Stimulated activated CD4-positive, alpha-beta T cell treated with anti-CD3 and anti-CD28 coated beads, TNF-alpha, amount 100 ng/mL, for 24 hours (primary cell): Measurements from ENCODE around the gene FASN.

Experiments used
- DNase-seq, 3 experiments: peaks; one replicate each; pipeline ENCODE4 v3.0.0-alpha.2; 2020; ENCODE audit warnings: low read depth in 3 of 3

Gene FASN

DNA sequence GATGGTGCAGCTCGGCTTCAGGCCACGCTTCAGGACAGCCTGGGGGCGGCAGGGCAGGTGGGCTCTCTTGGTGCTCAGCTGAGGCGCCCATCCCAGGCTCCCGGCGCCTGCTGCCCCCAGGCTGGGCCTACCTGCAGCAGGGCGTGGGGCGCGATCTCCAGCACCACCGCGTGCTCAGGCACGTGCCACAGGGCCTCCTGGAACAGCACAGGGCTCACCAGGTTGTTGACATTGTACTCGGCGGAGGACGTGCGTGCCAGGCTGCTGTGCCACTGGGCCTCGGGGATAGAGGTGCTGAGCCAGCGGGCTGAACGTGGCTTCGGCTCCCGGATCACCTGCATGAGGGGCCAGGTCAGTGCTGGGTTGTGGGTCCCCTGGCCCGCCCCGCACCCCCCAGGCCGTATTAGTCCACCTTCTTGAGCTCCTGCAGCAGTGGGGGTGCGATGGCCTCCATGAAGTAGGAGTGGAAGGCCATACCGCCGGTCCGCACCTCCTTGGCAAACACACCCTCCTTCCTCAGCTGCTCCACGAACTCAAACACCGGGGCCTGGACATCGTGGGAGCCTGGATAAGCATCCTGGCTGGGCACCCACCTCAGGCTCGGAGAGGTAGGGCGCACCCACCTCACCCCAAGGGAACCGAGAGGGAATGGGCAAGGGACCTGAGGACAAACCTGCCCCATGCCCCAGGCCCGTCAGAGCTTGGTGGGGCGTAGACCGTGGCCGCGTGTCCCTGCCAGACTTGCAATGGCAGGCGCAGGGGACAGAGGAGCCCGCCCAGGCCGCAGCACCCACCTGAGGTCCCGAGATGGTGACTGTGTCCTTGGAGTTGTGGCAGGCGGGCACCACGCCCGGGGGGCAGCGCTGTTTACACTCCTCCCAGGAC, 9.0 kb downstream of the FASN start:
- DNase-seq: no peak

GRCh38 chr17:82087961-82088837, 9.8 kb downstream of the FASN start:
- no peak for DNase-seq

DNA sequence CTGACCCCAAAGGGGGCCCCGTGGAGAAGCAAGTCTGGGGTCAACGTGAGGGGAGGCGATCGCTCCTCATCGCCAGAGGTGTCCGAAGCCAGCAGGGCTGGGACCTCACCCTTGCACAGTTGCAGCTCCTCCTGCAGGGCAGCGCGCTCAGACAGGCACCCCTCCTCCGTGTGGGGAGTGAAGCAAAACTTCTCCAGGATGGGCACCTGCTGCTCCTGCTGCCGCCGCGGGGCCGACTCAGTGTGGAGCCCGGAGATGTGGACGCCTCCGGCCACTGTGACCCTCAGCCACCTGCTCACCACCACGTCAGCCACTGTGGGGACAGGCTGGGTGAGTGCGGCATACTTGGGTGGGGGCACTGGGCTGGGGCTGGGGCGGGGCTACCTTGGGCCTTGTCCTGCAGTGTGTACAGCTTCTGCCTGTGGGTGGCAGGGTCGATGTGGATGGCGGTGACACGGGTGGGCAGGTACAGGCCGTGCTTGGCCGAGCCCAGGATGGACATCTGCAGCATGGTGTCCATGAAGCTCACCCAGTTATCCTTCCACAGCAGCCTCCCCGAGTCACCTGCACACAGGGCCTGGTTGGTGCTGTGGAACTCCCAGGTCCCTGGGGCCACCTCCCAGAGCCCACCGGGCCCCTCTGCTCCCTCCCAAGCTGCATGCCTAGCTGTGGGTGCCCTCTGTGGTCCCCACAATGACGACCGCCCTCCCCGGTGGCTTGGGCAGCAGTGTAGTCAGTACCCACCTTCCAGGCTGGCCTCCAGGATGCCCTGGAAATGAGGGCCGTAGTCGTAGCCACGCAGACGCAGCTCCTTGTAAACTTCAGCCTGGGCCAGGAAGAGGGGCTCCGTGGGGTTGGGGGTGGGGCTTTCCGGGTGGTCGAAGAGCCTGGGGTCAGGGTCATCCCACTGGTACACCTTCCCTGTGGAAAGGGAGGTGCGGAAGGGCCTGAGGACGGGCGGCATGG, 10.8 kb downstream of the FASN start:
- DNase-seq: no peak

DNA sequence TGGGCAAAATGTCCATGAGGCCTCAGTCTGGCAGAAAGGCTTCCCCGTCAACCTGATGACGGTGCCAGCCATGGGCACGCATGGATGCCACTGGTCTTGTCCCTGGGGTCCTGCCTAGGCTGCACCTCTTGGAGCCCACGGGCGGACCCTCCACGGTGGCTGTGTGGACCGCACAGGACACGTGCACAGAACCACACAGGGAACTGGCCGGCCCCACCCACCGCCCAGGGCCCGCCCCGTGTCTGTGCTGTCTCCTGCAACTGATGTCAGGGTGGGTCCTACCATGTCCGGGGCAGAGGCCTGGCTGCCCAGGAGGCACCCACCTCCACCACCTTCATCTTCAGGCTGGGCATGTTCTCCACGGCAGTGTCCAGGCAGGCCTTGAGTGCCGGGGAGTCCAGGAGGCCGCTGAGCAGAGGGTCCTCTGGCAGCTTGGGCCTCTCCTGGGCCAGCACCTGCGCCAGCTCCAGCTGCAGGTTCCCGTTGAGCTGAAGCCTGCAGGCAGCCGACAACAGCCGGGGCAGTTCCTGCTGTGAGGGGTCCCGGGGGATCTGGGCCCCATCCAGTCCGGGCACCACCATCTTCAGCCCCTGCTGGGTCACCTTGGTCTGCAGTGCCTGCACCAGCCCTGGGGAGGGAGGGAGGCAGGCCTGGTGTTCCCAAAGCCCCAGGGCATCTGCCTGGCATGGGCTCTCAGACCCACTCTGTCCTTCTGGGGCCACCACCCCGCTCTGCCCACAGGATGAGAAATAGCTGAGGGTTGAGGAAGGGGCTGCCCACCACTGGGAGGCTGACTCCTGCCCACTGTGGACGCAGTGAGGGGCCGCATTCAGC, 11.9 kb downstream of the FASN start:
- DNase-seq: no peak

- DNase-seq: no peak
These were observed 12.8 kb downstream of the FASN start for GRCh38 chr17:82085031-82085861.

DNA sequence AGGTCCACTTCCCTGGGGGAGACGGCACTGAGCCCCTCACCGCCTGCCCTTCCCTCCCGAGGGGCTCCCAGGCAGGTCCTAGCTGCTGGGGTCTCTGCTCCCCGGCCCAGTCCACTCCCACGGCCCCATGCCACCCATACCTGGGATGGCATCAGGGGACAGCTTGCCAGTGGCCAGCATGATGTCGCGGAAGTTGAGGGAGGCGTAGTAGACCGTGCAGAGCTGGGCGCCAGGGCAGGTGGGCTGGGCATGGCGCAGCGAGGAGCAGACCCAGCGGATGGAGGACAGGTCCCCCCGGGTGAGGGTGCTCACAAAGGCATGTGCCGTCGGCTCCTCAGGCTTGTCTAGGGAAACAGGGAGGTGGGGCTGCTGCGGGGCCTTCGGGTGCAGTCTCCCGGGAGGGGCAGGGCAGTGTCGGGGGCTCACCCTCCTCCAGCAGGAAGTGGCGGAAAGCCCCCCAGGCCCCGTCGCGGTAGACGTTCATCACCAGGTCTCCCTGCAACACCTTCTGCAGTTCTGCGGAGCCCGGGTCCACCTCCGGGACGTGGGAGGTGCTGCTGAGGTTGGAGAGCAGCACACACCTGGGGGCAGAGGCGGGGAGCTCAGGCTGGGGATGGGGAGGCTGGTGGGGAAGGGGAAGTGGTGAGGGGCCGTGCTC, 13.5 kb downstream of the FASN start:
- no peak for DNase-seq

DNA sequence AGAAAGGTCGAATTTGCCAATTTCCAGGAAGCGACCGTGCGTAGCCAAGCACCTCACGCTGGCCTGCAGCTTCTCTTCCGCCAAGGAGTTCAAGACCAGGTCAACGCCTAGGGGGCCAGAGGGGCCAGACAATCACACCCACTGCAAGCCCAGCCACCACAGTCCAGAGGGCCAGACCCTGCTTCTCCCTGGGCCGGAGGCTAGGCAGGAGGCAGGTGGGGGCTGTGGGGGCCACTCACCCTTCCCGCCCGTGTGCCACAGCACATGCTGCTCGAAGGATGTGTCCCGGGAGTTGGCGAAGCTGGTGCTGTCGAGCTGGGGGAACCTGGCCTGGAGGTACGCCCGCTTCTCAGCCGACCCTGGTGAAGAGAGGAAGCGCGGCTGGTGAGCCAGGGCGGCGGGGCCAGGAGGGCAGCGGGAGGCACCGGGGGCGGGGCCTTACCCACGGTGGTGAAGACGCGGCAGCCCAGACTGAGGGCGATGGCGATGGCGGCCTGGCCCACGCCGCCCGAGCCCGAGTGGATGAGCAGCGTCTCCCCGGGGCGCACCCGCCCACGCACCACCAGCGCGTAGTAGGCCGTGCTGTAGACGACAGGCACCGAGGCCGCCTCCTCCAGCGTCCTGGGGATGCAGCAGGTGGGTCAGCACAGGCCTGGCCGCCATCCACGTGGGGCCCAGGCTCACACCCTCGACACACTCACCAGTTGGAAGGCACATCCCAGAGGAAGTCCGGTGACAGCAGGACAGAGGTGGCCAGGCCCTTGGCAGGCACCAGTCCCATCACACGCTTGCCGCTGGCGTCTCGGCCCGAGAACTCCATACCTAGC, 14.3 kb downstream of the FASN start:
- DNase-seq: no peak

DNA sequence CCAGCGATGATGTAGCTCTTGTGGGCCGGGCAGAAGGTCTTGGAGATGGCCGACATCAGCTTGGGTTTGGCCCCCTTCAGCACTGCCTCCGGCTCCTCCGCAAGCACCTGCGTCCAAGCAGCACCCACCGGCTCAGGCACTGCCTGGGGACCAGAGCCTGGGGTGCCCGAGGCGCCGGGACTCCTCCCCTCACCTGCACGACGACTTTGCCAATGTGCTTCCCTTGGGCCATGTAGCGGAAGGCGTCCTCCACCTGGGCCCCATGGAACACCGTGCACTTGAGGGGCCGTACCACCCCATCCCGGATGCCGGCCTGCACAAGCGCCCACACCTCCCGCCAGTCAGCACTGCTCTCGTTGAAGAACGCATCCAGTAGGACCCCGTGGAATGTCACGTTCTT, 15.0 kb downstream of the FASN start:
- no peak for DNase-seq

DNA sequence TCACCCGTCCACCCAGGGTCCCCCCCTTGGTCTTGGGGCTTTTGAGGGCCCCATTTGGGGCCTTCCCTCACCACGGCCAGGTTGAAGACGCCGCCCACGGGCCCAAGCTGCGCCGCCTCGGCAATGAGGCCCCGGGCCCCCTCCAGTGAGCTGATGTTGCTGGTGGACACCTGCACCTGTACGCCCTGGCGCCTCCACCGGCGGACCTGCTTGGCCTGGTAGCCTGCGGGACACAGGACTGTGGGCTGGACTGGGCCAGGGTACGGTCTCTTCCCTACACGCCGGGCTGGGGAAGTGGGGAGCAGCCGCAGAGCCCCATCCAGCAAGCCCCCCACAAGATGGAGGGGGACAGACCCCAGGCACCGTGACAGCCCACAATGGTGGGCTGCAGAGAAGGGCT, 15.6 kb downstream of the FASN start:
- DNase-seq: no peak

DNA sequence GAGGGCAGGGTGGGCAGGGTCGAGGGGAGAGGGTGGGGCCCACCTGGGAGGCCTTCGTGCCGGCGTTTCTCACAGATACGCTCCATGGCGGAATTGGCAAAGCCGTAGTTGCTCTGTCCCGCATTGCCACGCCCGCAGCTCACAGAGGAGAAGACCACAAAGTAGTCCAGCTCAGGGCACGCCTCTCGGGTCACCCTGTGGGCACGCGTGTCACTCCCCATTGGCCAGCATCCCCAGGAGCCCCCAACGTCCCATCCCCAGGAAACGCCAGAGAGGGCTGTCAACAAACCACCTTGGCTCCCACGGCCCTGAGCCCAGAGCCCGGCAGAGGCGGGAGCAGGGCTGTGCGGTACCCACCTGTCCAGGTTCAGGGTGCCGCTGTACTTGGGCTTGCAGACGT, 16.1 kb downstream of the FASN start:
- no peak for DNase-seq

DNA sequence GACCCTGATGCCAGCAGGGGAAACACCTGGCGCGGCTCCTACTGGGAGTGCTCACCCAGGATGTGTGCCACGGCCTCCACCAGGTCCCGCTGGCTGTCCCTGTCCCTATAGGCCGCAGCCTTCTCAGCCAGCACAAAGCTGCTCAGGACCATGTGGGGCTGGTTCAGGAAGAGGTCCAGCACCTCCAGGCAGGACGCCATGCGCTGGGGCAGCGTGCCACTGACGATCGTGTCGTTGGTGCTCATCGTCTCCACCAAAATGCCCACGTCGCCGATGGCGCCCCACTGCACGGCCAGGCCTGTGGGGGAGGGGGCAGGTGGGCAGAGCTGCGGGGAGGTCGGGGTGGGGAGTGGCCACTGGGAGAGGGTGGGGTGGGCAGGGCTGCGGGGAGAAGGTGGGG, 16.5 kb downstream of the FASN start:
- no peak for DNase-seq

DNA sequence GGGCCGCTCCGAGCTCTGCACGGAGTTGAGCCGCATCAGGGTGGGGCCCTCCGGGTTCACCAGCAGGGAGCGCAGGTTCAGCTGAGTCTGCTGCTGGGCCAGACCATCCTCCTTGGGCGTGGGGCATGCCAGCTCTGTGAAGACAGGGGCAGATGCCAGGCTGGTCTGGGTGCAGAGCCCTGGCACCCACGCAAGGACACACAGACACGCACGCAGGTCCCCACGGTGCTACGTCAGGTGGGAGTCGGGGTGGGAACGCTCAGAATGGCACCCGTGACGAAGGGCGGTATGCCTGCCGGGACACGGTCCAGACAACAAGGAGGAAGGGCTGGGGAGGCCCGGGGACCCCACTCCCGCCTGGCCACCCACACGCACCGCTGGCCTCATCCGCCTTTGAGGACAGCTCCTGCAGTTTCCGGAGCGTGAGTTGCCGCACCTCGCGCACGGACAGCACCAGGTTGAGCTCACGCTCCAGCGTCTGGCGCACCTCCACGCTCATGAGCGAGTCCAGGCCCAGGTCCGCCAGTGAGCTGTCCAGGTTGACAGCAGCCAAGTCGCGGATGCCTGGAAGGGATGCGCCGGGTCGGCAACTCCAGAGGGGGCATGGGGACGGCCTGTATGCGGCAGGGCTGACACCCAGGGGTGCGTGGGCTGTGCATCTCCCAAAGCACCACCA, 17.1 kb downstream of the FASN start:
- DNase-seq: no peak

GRCh38 chr17:82080048-82080788, 17.8 kb downstream of the FASN start:
- no peak for DNase-seq

GRCh38 chr17:82079001-82079677, 18.9 kb downstream of the FASN start:
- no peak for DNase-seq

- DNase-seq: no peak
These were observed 19.6 kb downstream of the FASN start for GRCh38 chr17:82078433-82078832.

DNA sequence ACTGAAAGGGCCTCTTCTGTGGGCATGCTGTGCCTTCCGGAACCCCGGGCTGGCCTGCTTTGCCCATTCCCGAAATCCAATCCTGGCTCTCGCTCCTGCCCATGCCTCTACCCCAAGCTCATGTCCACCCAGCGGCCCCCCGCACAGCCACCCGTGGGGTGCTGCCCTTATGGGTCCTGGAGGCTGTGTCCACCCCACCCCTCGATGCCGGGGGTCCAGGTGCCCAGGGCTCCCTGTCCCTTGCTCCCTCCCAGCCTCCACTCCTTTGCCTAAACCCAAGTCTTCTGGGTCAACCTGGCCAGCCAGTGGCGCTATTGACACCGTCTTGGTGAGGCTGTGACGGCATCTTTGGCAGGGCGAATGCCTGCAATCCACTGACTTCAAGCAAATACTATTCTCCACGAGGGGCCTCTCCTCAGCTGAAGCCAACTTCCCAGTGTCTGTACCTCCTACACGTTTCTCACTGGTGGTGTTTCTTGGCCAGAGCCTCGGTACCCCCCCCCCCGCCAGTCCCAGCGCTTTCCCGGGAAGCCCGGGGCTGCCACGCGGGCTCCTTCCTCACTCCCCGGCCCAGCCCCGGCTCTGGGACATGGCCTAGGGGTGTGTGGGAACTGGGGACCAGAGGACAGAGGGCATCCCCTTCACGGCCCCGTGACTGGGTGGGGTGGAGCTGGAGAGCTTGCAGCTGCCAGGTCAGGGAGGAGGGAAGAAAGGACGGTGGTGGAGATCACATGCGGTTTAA, 20.2 kb downstream of the FASN start:
- DNase-seq: no peak
